ENCODE data around the gene GPN1.

The GPN1 gene

DNA sequence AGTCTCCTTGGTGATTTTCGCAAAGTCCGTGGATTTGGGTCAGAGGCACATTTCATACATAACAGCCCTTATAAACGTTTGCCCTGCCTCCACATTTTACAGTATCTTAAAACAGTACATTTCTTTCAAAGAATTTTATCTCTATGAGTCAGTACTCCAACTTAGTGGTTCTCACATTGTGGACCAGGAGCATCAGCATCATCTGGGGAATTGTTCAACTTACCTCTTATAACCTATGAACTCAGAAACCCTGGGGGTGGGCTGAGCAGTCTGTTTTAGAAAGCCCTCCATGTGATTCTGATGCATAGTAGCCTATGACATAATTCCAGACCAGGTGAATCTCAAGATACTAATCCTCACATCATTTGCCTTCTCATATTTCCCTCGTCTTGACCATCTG, 22.2 kb downstream of the GPN1 start:
- Histone ChIP-seq H3K27me3 (replicated peaks; ENCODE audit: insufficient read depth, low read length) (no peaks in the 10 kb centered on the region), H3K4me3 (ENCODE audit: low read length) (no peak overlapping the region), H3K4me1 (ENCODE audit: low read length) (no peaks in the 10 kb centered on the region), H3K36me3 (replicated peaks; ENCODE audit: insufficient read depth, low read length) (0 out of 2 replicates have a peak, but pooled peaks cover 8% of the 10 kb centered on the region), H3K9ac (ENCODE audit: low read length) (no peak overlapping the region), H2AFZ (ENCODE audit: low read length) (no peak overlapping the region), H3K4me2 (ENCODE audit: low read depth, low read length) (no peak overlapping the region), H3K9me3 (replicated peaks; ENCODE audit: insufficient read depth, low read length) (no peaks in the 10 kb centered on the region), H3K27ac (ENCODE audit: low read length) (no peak overlapping the region), H4K20me1 (ENCODE audit: insufficient read depth, low read length) (no peaks in the 10 kb centered on the region), H3K9me2 (replicated peaks; ENCODE audit: insufficient read depth, low read length) (no peaks in the 10 kb centered on the region), H3K79me2 (ENCODE audit: low read length) (no peaks in the 10 kb centered on the region), H3F3A (ENCODE audit: insufficient read depth, low read length) (no peaks in the 10 kb centered on the region)
- DNase-seq, result no peak
- TF ChIP-seq, protein P1, sequence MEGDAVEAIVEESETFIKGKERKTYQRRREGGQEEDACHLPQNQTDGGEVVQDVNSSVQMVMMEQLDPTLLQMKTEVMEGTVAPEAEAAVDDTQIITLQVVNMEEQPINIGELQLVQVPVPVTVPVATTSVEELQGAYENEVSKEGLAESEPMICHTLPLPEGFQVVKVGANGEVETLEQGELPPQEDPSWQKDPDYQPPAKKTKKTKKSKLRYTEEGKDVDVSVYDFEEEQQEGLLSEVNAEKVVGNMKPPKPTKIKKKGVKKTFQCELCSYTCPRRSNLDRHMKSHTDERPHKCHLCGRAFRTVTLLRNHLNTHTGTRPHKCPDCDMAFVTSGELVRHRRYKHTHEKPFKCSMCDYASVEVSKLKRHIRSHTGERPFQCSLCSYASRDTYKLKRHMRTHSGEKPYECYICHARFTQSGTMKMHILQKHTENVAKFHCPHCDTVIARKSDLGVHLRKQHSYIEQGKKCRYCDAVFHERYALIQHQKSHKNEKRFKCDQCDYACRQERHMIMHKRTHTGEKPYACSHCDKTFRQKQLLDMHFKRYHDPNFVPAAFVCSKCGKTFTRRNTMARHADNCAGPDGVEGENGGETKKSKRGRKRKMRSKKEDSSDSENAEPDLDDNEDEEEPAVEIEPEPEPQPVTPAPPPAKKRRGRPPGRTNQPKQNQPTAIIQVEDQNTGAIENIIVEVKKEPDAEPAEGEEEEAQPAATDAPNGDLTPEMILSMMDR (IDR thresholded peaks at IDR 0.05; ENCODE audit: low read length), result no peak
- TF ChIP-seq EZH2phosphoT487 (IDR thresholded peaks at IDR 0.05; ENCODE audit: low read length) (no peak), EZH2 (optimal IDR thresholded peaks at IDR 0.05; ENCODE audit: low read depth, low read length) (no peak)

DNA sequence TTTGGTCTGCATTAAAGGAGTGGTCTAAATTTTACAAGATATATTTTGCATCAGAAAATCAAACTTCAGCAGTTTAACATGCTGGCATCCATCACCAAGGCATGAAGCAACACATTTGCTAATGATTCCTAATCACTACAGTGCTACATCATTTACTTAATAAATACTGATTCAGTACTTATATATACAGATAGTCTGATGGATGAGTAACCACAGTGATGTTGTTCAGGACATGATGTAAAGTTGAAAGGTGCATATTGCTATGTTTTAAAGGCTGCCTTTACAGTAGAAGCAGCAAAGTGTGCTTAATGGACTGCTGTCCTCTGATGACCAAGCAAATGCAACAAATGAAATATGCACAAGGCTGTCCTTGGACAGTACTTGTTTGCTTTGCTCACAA, 23.5 kb downstream of the GPN1 start:
- Histone ChIP-seq H3K4me2 (ENCODE audit: low read depth, low read length) (no peak overlapping the region), H3K27ac (ENCODE audit: low read length) (no peak overlapping the region), H3K36me3 (replicated peaks; ENCODE audit: insufficient read depth, low read length) (0 out of 2 replicates have a peak, but pooled peaks cover 8% of the 10 kb centered on the region), H3K9me2 (replicated peaks; ENCODE audit: insufficient read depth, low read length) (no peaks in the 10 kb centered on the region), H3K27me3 (replicated peaks; ENCODE audit: insufficient read depth, low read length) (no peaks in the 10 kb centered on the region), H2AFZ (ENCODE audit: low read length) (no peak overlapping the region), H3K79me2 (ENCODE audit: low read length) (no peaks in the 10 kb centered on the region), H4K20me1 (ENCODE audit: insufficient read depth, low read length) (no peaks in the 10 kb centered on the region), H3K9me3 (replicated peaks; ENCODE audit: insufficient read depth, low read length) (no peaks in the 10 kb centered on the region), H3K4me3 (ENCODE audit: low read length) (no peak overlapping the region), H3F3A (ENCODE audit: insufficient read depth, low read length) (no peaks in the 10 kb centered on the region), H3K9ac (ENCODE audit: low read length) (no peak overlapping the region), H3K4me1 (ENCODE audit: low read length) (no peaks in the 10 kb centered on the region)
- DNase-seq, result no peak
- no peak for TF ChIP-seq EZH2 (optimal IDR thresholded peaks at IDR 0.05; ENCODE audit: low read depth, low read length)
- TF ChIP-seq EZH2phosphoT487 (IDR thresholded peaks at IDR 0.05; ENCODE audit: low read length), result no peak
- TF ChIP-seq, protein P1 (IDR thresholded peaks at IDR 0.05; ENCODE audit: low read length), result no peak

DNA sequence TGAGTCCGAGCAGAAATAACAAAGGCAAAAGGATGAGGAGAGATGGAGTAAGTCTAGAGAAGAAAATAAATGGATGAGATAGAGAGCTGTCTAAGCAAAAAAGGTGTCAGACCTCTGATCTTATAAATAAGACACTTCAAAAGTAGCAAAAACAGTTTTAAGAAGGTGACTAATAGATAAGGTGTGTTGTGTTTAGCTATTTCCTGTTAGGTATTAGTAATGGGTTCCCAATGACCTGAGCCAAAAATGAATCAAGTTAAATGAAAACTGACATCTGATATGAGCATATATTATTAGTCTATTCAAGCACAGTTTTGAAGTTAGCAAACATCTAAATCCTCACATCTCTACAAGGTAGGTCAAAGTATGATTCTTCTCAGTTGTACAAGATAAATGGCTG, 23.9 kb downstream of the GPN1 start:
- Histone ChIP-seq H3K9me3 (replicated peaks; ENCODE audit: insufficient read depth, low read length) (no peaks in the 10 kb centered on the region), H3K4me3 (ENCODE audit: low read length) (no peak overlapping the region), H3K27ac (ENCODE audit: low read length) (no peak overlapping the region), H3K79me2 (ENCODE audit: low read length) (0 out of 2 replicates have a peak, but pooled peaks cover 3% of the 10 kb centered on the region), H2AFZ (ENCODE audit: low read length) (no peak overlapping the region), H3K27me3 (replicated peaks; ENCODE audit: insufficient read depth, low read length) (no peaks in the 10 kb centered on the region), H3K9ac (ENCODE audit: low read length) (no peak overlapping the region), H3K9me2 (replicated peaks; ENCODE audit: insufficient read depth, low read length) (no peaks in the 10 kb centered on the region), H3F3A (ENCODE audit: insufficient read depth, low read length) (no peaks in the 10 kb centered on the region), H4K20me1 (ENCODE audit: insufficient read depth, low read length) (no peaks in the 10 kb centered on the region), H3K4me2 (ENCODE audit: low read depth, low read length) (no peak overlapping the region), H3K4me1 (ENCODE audit: low read length) (no peaks in the 10 kb centered on the region), H3K36me3 (replicated peaks; ENCODE audit: insufficient read depth, low read length) (0 out of 2 replicates have a peak, but pooled peaks cover 8% of the 10 kb centered on the region)
- no peak for DNase-seq
- TF ChIP-seq, protein P1 (IDR thresholded peaks at IDR 0.05; ENCODE audit: low read length), result no peak
- no peak for TF ChIP-seq EZH2 (optimal IDR thresholded peaks at IDR 0.05; ENCODE audit: low read depth, low read length)
- no peak for TF ChIP-seq EZH2phosphoT487 (IDR thresholded peaks at IDR 0.05; ENCODE audit: low read length)
